Loucy (cell line): ENCODE measurements around the gene MAP2K4.

Experiments
- H2AFZ ChIP-seq: fragments of 200-600 bp; sonication (generic); 2 replicates; pipeline ENCODE4 v1.6.0; 2016; ENCODE audit warnings: antibody characterized with exemption, mild to moderate bottlenecking, low read length, moderate library complexity
- H3F3A ChIP-seq: fragments of 200-600 bp; 2 replicates; pipeline ENCODE4 v1.6.0; 2016; ENCODE audit warnings: antibody characterized with exemption, low read depth, mild to moderate bottlenecking
- H3K27me3 ChIP-seq: fragments of 200-600 bp; sonication (generic); 2 replicates; pipeline ENCODE4 v1.6.1; 2014; ENCODE audit warnings: low read length, mild to moderate bottlenecking; ENCODE audit not compliant: insufficient read depth, poor library complexity, severe bottlenecking
- H3K36me3 ChIP-seq: fragments of 200-600 bp; sonication (generic); 2 replicates; pipeline ENCODE4 v1.6.1; 2016; ENCODE audit warnings: low read length; ENCODE audit not compliant: insufficient read depth
- H3K4me1 ChIP-seq: fragments of 200-600 bp; sonication (generic); 2 replicates; pipeline ENCODE4 v1.5.1; 2014; ENCODE audit warnings: low read length, mild to moderate bottlenecking; ENCODE audit not compliant: insufficient read depth, poor library complexity, severe bottlenecking
- H3K4me2 ChIP-seq: fragments of 200-600 bp; sonication (generic); 2 replicates; pipeline ENCODE4 v1.6.0; 2014; ENCODE audit warnings: antibody characterized with exemption, low read length, low read depth, mild to moderate bottlenecking; ENCODE audit not compliant: poor library complexity, severe bottlenecking
- H3K4me3 ChIP-seq: fragments of 200-600 bp; sonication (generic); 2 replicates; pipeline ENCODE4 v1.5.1; 2014; ENCODE audit warnings: low read length, mild to moderate bottlenecking, mixed read lengths; ENCODE audit not compliant: poor library complexity, severe bottlenecking
- H3K79me2 ChIP-seq: fragments of 200-600 bp; sonication (generic); 2 replicates; pipeline ENCODE4 v1.6.1; 2014; ENCODE audit warnings: low read length; ENCODE audit not compliant: insufficient read depth
- H3K9ac ChIP-seq: fragments of 200-600 bp; sonication (generic); 2 replicates; pipeline ENCODE4 v1.6.0; 2014; ENCODE audit warnings: mild to moderate bottlenecking, low read depth, low read length, moderate library complexity; ENCODE audit not compliant: poor library complexity, severe bottlenecking
- H3K9me2 ChIP-seq: fragments of 200-600 bp; sonication (generic); replicated peaks from 2 replicates; pipeline ENCODE4 v1.6.1; 2016; ENCODE audit warnings: low read depth, low read length, mixed read lengths
- H3K9me3 ChIP-seq: fragments of 200-600 bp; sonication (generic); 2 replicates; pipeline ENCODE4 v1.6.1; 2014; ENCODE audit warnings: mild to moderate bottlenecking, antibody characterized with exemption, low read length, low read depth; ENCODE audit not compliant: insufficient read depth
- H4K20me1 ChIP-seq: fragments of 200-600 bp; sonication (generic); 2 replicates; pipeline ENCODE4 v1.6.0; 2014; ENCODE audit warnings: antibody characterized with exemption, low read length, mild to moderate bottlenecking; ENCODE audit not compliant: insufficient read depth, poor library complexity, severe bottlenecking
- CTCF ChIP-seq: fragments of 200-600 bp; sonication (generic); conservative IDR thresholded peaks from 2 replicates; pipeline ENCODE4 v1.5.1; 2014; ENCODE audit warnings: mild to moderate bottlenecking, antibody characterized with exemption, low read length
- EZH2phosphoT487 ChIP-seq: fragments of 200-600 bp; IDR thresholded peaks from 2 replicates; pipeline ENCODE4 v1.6.1; 2018; ENCODE audit warnings: antibody characterized with exemption, mild to moderate bottlenecking, moderate library complexity, borderline replicate concordance

Gene MAP2K4

GRCh38 chr17:12107905-12108304, 87.2 kb downstream of the MAP2K4 start:
- H3K79me2 ChIP-seq = 0 out of 2 replicates have a peak, but pooled peaks cover 7% of the 10 kb centered on the region

GRCh38 chr17:12110906-12111305, 90.2 kb downstream of the MAP2K4 start:
- no peaks in the 10 kb centered on the region for H3K9me2 ChIP-seq
- H3K4me2 ChIP-seq = no peak overlapping the region
- H3F3A ChIP-seq = no peaks in the 10 kb centered on the region
- TF ChIP-seq EZH2phosphoT487 = no peak
- TF ChIP-seq CTCF = no peak
- no peaks in the 10 kb centered on the region for H3K27me3 ChIP-seq
- H3K9me3 ChIP-seq = no peaks in the 10 kb centered on the region
- no peaks in the 10 kb centered on the region for H3K4me1 ChIP-seq
- H4K20me1 ChIP-seq = no peaks in the 10 kb centered on the region
- peaks cover 40% of the 10 kb centered on the region for H3K36me3 ChIP-seq
- H2AFZ ChIP-seq = no peak overlapping the region
- H3K4me3 ChIP-seq = no peak overlapping the region
- H3K9ac ChIP-seq = no peak overlapping the region
- H3K79me2 ChIP-seq = 0 out of 2 replicates have a peak, but pooled peaks cover under 1% of the 10 kb centered on the region

More at GRCh38 chr17:12107905-12108304, 87.2 kb downstream of the MAP2K4 start:
- H3K4me3 ChIP-seq = no peak overlapping the region
- H3K36me3 ChIP-seq = peaks cover 10% of the 10 kb centered on the region; the same call in 1 of the 2 replicates
- no peak overlapping the region for H3K9ac ChIP-seq
- H3K4me1 ChIP-seq = no peaks in the 10 kb centered on the region
- no peak overlapping the region for H2AFZ ChIP-seq
- H4K20me1 ChIP-seq = no peaks in the 10 kb centered on the region
- no peak overlapping the region for H3K4me2 ChIP-seq
- no peaks in the 10 kb centered on the region for H3K9me3 ChIP-seq
- no peak for TF ChIP-seq CTCF
- no peak for TF ChIP-seq EZH2phosphoT487
- no peaks in the 10 kb centered on the region for H3K27me3 ChIP-seq
- H3K9me2 ChIP-seq = no peaks in the 10 kb centered on the region
- no peaks in the 10 kb centered on the region for H3F3A ChIP-seq

- H3K9me3 ChIP-seq = no peaks in the 10 kb centered on the region
- TF ChIP-seq CTCF (no peak), EZH2phosphoT487 (no peak)
- H3K27me3 ChIP-seq = no peaks in the 10 kb centered on the region
- H4K20me1 ChIP-seq = no peaks in the 10 kb centered on the region
- no peaks in the 10 kb centered on the region for H3F3A ChIP-seq
- no peaks in the 10 kb centered on the region for H3K9me2 ChIP-seq
- H3K36me3 ChIP-seq = peaks cover 51% of the 10 kb centered on the region
- H3K4me3 ChIP-seq = no peak overlapping the region
- no peak overlapping the region for H3K4me2 ChIP-seq
- H2AFZ ChIP-seq = no peak overlapping the region
- no peaks in the 10 kb centered on the region for H3K79me2 ChIP-seq
- H3K9ac ChIP-seq = no peak overlapping the region
- H3K4me1 ChIP-seq = no peaks in the 10 kb centered on the region
These were observed 92.5 kb downstream of the MAP2K4 start for GRCh38 chr17:12113156-12113555.
